SK-N-SH treated with all-trans-retinoic acid at 6 μM for 48 hours (cell line): ENCODE measurements around the gene SP1.

ENCODE experiments used
- ATAC-seq: fragments of 200-7000 bp; cut with Tn5 transposase; 3 replicates; pipeline ENCODE4 v1.9.1; 2020; ENCODE audit warnings: mild to moderate bottlenecking, moderate library complexity
- ARNTL ChIP-seq: fragments of 450-650 bp; formaldehyde crosslinking; IDR thresholded peaks from 2 replicates; pipeline ENCODE4 v1.5.0; 2020; ENCODE audit warnings: low read depth, mild to moderate bottlenecking, moderate library complexity, borderline replicate concordance
- BACH2 ChIP-seq: fragments of 250-450 bp; sonication (Bioruptor Pico); IDR thresholded peaks from 2 replicates; pipeline ENCODE4 v1.9.0; 2021; ENCODE audit warnings: mild to moderate bottlenecking, borderline replicate concordance
- CREB5 ChIP-seq: fragments of 250-450 bp; sonication (Bioruptor Pico); IDR thresholded peaks from 2 replicates; pipeline ENCODE4 v1.5.1; 2020; ENCODE audit warnings: low read depth, mild to moderate bottlenecking, moderate library complexity
- CSDC2 ChIP-seq: fragments of 250-450 bp; sonication (Bioruptor Pico); IDR thresholded peaks from 2 replicates; pipeline ENCODE4 v1.5.0; 2020; ENCODE audit warnings: mild to moderate bottlenecking, moderate library complexity
- CSRNP3 ChIP-seq: fragments of 250-450 bp; sonication (Bioruptor Pico); IDR thresholded peaks from 2 replicates; pipeline ENCODE4 v1.5.1; 2021; ENCODE audit warnings: mild to moderate bottlenecking, moderate library complexity
- ESRRG ChIP-seq: fragments of 250-450 bp; sonication (Bioruptor Pico); IDR thresholded peaks from 2 replicates; pipeline ENCODE4 v1.6.1; 2021; ENCODE audit warnings: mild to moderate bottlenecking
- GLIS3 ChIP-seq: fragments of 250-450 bp; sonication (Bioruptor Pico); IDR thresholded peaks from 2 replicates; pipeline ENCODE4 v1.5.0; 2020; ENCODE audit warnings: mild to moderate bottlenecking, moderate library complexity
- ISL1 ChIP-seq: fragments of 250-450 bp; sonication (Bioruptor Pico); IDR thresholded peaks from 2 replicates; pipeline ENCODE4 v2.1.2; 2022; ENCODE audit warnings: mild to moderate bottlenecking, moderate library complexity
- PATZ1 ChIP-seq: fragments of 250-450 bp; sonication (Bioruptor Pico); IDR thresholded peaks from 2 replicates; pipeline ENCODE4 v1.8.0; 2020; ENCODE audit warnings: mild to moderate bottlenecking, moderate library complexity, borderline replicate concordance
- RARB ChIP-seq: fragments of 250-450 bp; sonication (Bioruptor Pico); IDR thresholded peaks from 2 replicates; pipeline ENCODE4 v1.8.0; 2021; ENCODE audit warnings: mild to moderate bottlenecking, moderate library complexity
- SNAI2 ChIP-seq: fragments of 250-450 bp; sonication (Bioruptor Pico); IDR thresholded peaks from 2 replicates; pipeline ENCODE4 v1.5.0; 2020; ENCODE audit warnings: mild to moderate bottlenecking, moderate library complexity
- TCF4 ChIP-seq: fragments of 250-450 bp; sonication (Bioruptor Pico); IDR thresholded peaks from 2 replicates; pipeline ENCODE4 v1.8.0; 2021; ENCODE audit warnings: mild to moderate bottlenecking, moderate library complexity, borderline replicate concordance
- TOX ChIP-seq: fragments of 250-450 bp; sonication (Bioruptor Pico); IDR thresholded peaks from 2 replicates; pipeline ENCODE4 v1.8.0; 2021; ENCODE audit warnings: mild to moderate bottlenecking, moderate library complexity, borderline replicate concordance
- ZC3H10 ChIP-seq: fragments of 250-450 bp; sonication (Bioruptor Pico); IDR thresholded peaks from 2 replicates; pipeline ENCODE4 v1.5.1; 2021; ENCODE audit warnings: mild to moderate bottlenecking, moderate library complexity
- ZFP3 ChIP-seq: fragments of 250-450 bp; sonication (Bioruptor Pico); IDR thresholded peaks from 2 replicates; pipeline ENCODE4 v1.5.0; 2020; ENCODE audit warnings: mild to moderate bottlenecking, moderate library complexity
- ZFP30 ChIP-seq: fragments of 450-650 bp; formaldehyde crosslinking; IDR thresholded peaks from 2 replicates; pipeline ENCODE4 v1.5.0; 2022; ENCODE audit warnings: mild to moderate bottlenecking, moderate library complexity
- ZNF565 ChIP-seq: fragments of 450-650 bp; formaldehyde crosslinking; conservative IDR thresholded peaks from 2 replicates; pipeline ENCODE4 v1.5.0; 2020; ENCODE audit warnings: low read depth, mild to moderate bottlenecking, moderate library complexity
- ZNF70 ChIP-seq: fragments of 450-650 bp; formaldehyde crosslinking; IDR thresholded peaks from 2 replicates; pipeline ENCODE4 v1.5.0; 2020; ENCODE audit warnings: mild to moderate bottlenecking, moderate library complexity
- TF ChIP-seq, protein P1 (sequence below): fragments of 250-450 bp; sonication (Bioruptor Pico); IDR thresholded peaks from 2 replicates; pipeline ENCODE4 v1.5.0; 2020; ENCODE audit warnings: mild to moderate bottlenecking, moderate library complexity

Gene SP1

GRCh38 chr12:53464685-53465418 is 84.9 kb downstream of the SP1 start:
- peak; percentile 10; the same call in 2 of the 3 replicates for ATAC-seq
- no peak for TF ChIP-seq ARNTL (CRISPR knock-in tag)
- TF ChIP-seq ZNF70 (CRISPR knock-in tag): no peak
- TF ChIP-seq, protein P1, sequence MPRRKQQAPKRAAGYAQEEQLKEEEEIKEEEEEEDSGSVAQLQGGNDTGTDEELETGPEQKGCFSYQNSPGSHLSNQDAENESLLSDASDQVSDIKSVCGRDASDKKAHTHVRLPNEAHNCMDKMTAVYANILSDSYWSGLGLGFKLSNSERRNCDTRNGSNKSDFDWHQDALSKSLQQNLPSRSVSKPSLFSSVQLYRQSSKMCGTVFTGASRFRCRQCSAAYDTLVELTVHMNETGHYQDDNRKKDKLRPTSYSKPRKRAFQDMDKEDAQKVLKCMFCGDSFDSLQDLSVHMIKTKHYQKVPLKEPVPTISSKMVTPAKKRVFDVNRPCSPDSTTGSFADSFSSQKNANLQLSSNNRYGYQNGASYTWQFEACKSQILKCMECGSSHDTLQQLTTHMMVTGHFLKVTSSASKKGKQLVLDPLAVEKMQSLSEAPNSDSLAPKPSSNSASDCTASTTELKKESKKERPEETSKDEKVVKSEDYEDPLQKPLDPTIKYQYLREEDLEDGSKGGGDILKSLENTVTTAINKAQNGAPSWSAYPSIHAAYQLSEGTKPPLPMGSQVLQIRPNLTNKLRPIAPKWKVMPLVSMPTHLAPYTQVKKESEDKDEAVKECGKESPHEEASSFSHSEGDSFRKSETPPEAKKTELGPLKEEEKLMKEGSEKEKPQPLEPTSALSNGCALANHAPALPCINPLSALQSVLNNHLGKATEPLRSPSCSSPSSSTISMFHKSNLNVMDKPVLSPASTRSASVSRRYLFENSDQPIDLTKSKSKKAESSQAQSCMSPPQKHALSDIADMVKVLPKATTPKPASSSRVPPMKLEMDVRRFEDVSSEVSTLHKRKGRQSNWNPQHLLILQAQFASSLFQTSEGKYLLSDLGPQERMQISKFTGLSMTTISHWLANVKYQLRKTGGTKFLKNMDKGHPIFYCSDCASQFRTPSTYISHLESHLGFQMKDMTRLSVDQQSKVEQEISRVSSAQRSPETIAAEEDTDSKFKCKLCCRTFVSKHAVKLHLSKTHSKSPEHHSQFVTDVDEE (CRISPR knock-in tag): no peak
- no peak for TF ChIP-seq RARB
- TF ChIP-seq ESRRG: no peak
- TF ChIP-seq BACH2 (CRISPR knock-in tag): no peak
- no peak for TF ChIP-seq ZFP30 (CRISPR knock-in tag)
- no peak for TF ChIP-seq CREB5 (CRISPR knock-in tag)
- TF ChIP-seq CSRNP3: no peak

- TF ChIP-seq GLIS3 (no peak), ZFP30 (CRISPR knock-in tag) (no peak), BACH2 (CRISPR knock-in tag) (no peak), ISL1 (CRISPR knock-in tag) (no peak), ZFP3 (no peak), SNAI2 (CRISPR knock-in tag) (no peak), CSDC2 (CRISPR knock-in tag) (no peak), CSRNP3 (no peak), PATZ1 (CRISPR knock-in tag) (no peak), ZNF70 (CRISPR knock-in tag) (no peak), ZNF565 (no peak), CREB5 (CRISPR knock-in tag) (no peak), TOX (no peak), ZC3H10 (CRISPR knock-in tag) (no peak), TCF4 (CRISPR knock-in tag) (no peak)
- TF ChIP-seq, protein P1 (CRISPR knock-in tag): no peak
- TF ChIP-seq, all 23 proteins: peak for 0
- ATAC-seq: peak; percentile 9; the same call in 2 of the 3 replicates
Observed at GRCh38 chr12:53465679-53466078, 85.7 kb downstream of the SP1 start.
